ENCODE measurements around the gene CTNNBL1.

CTNNBL1 gene

GRCh38 chr20:37905671-37906613 lies 212.1 kb downstream of the CTNNBL1 start:
- no peak for DNase-seq

GRCh38 chr20:37907330-37907676 lies 213.5 kb downstream of the CTNNBL1 start:
- DNase-seq = no peak

- no peak for DNase-seq
Observed at GRCh38 chr20:37907677-37908401, 214.0 kb downstream of the CTNNBL1 start.

GRCh38 chr20:37911261-37911660 lies 217.4 kb downstream of the CTNNBL1 start:
- no peak for DNase-seq

- peak; percentile 83 for DNase-seq
Observed at GRCh38 chr20:37911838-37912281, 218.0 kb downstream of the CTNNBL1 start.

- no peak for DNase-seq
Observed at GRCh38 chr20:37912874-37913273, 219.0 kb downstream of the CTNNBL1 start.

GRCh38 chr20:37913567-37914366 lies 219.9 kb downstream of the CTNNBL1 start:
- no peak for DNase-seq

- DNase-seq = no peak
Observed at GRCh38 chr20:37914367-37914671, 220.5 kb downstream of the CTNNBL1 start.

- peak; percentile 48 for DNase-seq
Observed at GRCh38 chr20:37914672-37915433, 221.0 kb downstream of the CTNNBL1 start.

- DNase-seq = no peak
Observed at GRCh38 chr20:37915434-37915787, 221.6 kb downstream of the CTNNBL1 start.

- no peak for DNase-seq
Observed at GRCh38 chr20:37915800-37916570, 222.2 kb downstream of the CTNNBL1 start.

- no peak for DNase-seq
Observed at GRCh38 chr20:37917461-37917860, 223.6 kb downstream of the CTNNBL1 start.

- DNase-seq = no peak
Observed at GRCh38 chr20:37918035-37918434, 224.2 kb downstream of the CTNNBL1 start.

GRCh38 chr20:37919389-37920040 lies 225.7 kb downstream of the CTNNBL1 start:
- no peak for DNase-seq

GRCh38 chr20:37920270-37920669 lies 226.4 kb downstream of the CTNNBL1 start:
- no peak for DNase-seq

GRCh38 chr20:37920679-37921322 lies 227.0 kb downstream of the CTNNBL1 start:
- DNase-seq = no peak

- DNase-seq = no peak
Observed at GRCh38 chr20:37921341-37921929, 227.6 kb downstream of the CTNNBL1 start.

Measured in left hindlimb (tissue), 1 donor.